Measurements from ENCODE around the gene PRRC1.

Gene PRRC1

DNA sequence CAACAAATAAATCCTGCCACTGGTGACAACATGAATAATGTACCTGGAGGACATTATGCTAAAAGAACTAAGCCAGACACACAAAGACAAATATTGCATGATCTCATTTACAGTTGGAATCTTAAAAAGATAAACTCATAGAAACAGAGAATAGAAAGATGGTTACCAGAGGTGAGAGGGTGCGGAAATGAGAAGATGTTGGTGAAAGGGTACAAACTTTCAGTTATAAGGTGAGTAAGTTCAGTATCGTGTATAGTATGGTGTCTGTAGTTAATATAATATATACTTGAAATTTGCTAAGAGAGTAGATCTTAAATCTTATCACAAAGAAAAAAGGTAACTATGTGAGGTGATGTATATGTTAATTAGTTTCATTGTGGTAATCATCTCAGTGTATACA, 63.3 kb downstream of the PRRC1 start:
- no peak for DNase-seq (ENCODE audit: low read depth)

DNA sequence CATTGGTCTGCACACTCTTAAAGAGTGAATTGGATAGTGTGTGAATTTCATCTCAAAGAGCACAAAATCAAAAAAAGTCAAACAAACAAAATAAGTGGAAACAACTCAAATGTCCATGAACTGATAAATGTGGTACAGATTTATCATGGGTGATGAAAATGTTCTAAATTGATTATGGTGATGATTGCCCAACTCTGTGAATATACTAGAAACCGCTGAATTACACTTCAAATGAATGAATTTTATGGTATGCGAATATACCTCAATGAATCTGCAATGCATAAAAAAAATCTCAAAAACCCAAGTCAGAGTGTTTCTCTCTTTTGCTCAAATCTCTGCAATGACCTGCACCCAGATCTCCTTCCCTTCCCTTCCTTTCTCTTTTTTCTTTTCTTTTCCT, 64.0 kb downstream of the PRRC1 start:
- no peak for DNase-seq (ENCODE audit: low read depth)

DNA sequence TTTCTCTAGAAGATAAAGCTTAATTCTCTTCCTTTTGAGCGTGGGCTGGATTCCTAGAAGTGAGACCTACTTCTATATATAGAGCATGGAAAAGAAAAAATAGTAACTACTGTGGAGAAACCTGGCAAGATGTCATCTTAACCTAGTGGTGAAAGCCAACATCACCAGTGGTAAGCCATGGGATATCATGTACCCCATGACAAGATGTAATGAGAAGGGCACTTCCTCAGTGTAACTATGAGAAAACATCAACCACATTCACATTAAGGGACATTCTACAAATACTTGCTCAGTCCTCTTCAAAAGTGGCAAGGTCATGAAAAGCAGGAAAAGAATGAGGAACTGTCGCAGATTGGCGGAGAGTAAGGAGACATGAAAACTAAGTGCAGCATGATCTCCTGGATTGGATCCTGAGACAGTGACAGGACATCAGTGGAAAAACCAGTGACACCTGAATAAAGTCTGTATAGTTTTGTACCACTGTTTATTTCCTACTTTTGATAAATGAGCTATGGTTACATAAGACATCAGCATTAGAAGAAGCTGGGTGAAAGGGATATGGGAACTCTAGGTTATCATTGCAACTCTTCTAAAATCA, 65.4 kb downstream of the PRRC1 start:
- no peak for DNase-seq (ENCODE audit: low read depth)

DNA sequence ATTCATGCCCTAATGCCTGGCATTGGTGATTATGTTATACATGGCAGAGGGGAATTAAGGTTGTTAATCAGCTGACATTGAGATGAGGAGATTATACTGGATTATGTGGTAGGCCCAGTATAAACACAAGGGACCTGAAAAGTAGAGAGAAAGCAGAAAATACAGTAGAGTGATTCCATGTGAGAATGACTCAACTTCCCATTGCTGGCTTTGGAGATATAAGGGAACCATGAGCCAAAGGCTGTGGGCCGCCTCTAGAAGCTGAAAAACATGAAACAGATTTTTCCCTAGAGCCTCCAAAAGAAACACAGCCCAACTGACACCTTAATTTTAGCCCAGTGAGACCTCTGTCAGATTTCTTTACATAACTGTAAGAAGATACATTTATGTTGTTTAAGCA, 66.4 kb downstream of the PRRC1 start:
- DNase-seq (ENCODE audit: low read depth) = no peak

DNA sequence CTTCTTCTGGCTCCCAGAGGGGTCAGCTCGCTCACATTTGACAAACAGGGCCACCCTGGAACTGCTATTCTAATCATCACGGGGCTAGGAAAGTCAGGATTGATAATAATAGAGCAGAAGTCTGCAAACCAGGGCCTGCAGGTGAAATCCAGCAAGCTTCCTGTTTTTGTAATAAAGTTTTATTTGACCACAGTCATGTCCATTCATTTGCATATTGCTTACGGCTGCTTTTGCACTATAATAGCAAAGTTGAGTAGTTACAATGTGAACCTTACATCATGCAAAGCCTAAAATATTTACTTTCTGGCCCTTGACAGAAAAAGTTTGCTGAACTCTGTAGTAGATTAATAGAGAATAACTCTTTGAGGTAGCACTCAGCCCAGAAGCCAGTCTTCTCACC, 68.2 kb downstream of the PRRC1 start:
- DNase-seq (ENCODE audit: low read depth) = no peak

DNA sequence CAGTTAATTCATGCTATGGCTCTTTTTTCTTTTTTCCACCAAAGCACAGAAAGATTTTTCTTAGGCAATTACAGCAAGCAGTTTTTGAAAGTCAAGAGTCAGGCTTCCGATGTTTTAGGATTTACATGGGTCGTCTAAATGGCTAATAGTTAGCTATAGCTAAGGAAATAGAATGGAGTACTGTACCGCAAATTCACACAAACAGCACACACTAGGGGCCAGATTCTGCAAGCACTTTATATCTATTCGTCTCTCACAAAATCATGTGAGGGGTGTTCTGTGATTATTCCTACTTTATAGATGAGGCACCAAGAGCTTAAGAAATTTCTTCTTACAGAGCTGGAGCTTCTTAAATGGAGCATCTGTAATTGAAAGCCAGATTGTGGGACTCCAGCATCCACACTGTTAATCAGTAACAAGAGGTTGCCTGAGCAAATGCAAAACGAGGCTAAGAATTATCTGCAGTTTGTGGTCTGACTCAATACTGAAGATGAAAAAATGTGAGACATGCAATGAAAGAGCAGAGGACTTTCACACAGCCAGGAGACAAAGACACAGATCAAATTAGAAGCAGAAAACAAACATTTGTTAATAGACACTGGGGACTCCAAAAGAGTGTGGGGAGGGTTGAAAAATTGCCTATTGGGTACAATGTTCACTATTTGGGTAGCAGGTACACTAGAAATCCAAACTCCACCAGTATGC, 68.8 kb downstream of the PRRC1 start:
- DNase-seq (ENCODE audit: low read depth) = no peak

DNA sequence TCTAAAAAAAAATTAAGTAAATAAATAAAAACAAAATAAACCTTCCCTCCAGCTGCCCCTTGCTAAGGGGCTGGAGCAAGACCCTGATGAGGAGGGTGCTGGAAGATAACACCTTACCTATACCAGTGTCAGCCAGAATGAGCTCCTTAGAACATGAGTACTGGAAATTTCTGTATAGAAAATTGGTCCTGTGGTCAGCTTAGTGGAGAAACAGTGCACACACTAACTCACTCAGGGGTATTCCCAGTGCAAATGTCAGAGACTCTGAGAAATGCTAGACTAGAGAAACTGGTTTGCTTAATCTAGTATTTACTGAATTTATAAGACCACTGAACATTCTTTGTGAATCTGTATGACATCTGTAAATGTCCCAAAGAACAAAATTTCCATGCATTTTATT, 69.4 kb downstream of the PRRC1 start:
- no peak for DNase-seq (ENCODE audit: low read depth)

DNA sequence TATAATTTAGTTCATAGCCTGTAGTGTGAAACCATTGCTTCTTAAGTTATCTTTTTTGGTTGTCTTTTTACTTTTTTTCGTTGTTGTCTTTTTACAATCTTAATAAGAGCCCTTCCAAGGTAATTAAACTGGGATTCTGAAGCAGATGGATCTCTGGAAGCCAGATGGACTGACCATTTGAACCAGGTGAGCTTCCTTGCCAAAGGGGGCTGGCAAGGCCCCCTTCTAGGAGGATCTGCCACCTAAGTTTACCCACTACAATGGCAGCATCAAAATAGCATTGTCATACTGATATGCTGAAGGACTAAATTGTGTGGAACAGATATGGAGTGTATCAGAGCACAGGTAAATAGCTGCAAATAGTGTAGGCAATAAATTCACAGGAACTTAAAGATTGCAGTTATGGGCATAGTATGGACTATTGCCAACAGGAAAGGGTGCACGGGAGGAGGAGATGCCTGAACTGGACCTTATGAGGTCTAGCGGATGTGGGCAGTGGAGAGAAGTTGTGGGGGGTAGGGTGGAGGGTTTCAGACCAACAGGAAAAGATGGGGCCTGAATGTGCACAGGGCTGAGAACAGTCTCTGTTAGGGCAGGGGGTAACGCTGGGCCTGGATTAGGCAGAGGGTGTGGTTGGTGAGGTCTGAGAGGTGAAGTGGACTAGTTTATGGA, 69.9 kb downstream of the PRRC1 start:
- DNase-seq (ENCODE audit: low read depth) = no peak

DNA sequence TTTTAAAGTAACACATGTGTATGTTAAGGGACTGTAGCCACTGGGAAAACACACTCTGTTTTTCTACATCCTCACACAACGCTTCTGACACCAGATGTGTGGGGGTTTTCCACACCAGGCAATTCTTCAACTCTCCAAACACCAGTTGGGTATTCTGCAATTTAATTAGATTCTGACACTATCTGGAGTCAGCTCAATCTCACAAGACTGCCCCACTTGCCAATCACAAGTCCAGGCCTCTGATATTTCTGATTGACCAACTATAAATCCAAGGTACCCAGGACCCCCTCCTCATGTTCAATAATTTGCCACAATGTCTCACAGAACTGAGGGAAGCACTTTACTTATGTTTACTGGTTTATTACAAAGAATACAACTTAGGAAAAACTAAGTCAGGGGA, 70.9 kb downstream of the PRRC1 start:
- DNase-seq (ENCODE audit: low read depth) = no peak

DNA sequence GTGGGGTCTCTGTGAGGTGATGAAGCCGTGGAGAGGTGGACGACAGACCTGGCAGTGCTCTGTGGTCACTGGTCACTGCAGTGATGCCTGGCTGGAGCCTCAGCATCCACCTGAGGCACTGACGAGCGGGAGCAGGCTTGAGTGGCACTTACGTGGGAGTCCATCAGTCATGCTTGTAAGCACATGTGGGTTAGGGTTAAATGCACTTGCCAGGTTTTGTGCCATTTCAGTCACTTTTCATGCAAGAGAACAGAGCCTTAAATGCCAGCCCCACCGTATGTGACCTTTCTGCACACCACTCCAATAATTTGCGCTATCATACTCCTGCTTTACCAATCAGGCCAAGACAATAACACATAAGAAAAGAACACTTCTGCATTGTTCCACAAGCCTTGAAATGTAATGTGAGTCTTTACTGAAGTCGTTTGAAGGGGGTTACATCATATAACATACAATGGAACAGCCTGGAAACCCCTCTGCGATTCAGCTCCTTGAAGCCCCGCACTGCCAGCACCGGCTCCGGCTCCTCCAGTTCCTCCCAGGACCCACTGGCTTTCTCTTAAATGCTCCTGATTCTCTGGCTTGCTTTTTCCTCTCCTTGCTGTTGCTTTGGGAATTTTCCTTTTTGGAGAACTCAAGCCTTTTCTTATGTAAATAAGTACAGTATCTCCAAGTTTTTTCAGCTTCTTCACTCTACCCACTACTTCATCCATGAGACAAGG, 72.0 kb downstream of the PRRC1 start:
- no peak for DNase-seq (ENCODE audit: low read depth)

DNA sequence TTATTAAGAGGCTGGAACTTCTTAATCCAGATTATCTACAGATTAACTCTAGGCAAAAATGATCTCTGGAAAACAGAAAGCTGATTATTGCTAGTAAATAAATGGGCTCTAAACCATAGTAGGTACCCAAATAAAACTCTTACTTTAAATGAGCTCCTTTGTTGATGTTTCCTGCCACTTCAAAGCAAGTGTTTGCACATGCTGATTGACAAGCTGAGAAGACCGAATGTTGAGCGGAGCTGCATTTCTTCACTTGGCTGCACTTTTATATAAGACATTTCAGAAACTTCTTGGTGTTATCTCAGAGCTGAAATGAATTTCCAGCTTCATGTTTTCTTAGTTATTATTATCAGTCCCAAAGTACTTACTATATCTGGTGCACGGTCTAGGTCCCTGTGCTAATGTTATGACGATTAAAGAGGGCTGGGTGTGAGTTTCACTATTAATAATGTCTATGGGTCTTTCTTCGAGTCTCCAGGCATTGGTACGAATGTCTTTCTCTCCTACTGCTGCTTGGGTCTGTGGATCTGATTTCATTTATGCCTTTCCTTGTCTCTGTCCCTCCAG, 72.8 kb downstream of the PRRC1 start:
- no peak for DNase-seq (ENCODE audit: low read depth)

DNA sequence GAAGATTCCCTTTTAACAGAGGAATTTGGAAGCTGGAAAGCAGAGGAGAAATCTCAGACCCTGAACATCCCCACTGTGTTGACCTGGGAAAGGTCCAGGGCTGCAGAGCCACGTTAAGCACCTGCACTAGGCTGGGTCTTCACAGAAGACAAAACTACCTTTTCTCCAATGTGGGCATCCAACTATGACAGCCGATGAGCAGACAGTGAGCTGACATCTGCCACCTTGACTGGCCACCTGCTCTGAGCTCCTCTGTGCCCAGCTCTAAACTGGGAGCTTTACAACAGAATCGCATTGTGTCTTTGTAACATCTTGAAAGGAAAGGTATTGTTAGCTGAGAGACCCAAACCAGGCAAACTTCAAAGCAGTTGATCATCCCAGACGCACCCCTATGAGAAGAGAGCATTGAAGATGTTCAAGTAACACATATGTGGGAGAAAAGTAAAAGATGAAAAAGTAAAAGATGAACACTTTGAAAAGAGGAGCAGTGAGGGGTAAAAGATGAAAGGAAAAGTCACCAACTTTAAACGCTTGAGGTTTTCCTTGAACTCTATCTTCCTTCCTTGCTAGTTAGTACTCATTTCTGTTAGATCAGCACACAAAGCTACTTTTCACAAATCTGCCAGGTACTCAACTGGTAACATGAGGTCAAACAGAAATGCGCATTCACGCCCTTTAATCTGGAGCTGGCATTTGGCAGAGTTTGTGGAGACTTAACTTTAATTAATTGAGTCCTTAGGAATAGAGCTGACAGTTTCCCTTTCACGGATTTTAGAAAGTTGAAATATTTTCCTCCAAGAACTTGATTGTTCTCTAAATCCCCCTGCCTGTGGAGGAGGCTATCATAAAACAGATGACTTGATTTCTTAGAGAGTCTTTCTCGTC, 78.3 kb downstream of the PRRC1 start:
- DNase-seq (ENCODE audit: low read depth) = no peak

DNA sequence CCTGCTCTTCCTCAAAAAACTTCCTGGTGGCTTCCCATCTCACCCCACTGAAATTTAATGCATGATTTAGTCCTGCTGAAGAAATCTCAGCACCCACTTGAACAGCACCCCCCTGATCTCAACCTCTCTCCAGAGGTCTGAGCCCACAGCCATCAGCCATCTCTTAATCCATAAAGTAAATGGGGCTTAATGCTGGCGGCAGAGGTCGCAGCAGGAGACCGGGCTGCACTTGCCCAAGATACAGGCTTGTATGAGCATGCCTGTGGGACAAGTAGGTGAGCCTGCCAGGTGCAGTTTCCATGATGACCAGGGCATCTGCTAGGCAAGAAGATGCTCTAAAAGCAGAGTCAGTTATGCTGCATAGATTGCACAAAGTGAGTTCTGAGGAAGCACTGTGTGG, 79.1 kb downstream of the PRRC1 start:
- no peak for DNase-seq (ENCODE audit: low read depth)

DNA sequence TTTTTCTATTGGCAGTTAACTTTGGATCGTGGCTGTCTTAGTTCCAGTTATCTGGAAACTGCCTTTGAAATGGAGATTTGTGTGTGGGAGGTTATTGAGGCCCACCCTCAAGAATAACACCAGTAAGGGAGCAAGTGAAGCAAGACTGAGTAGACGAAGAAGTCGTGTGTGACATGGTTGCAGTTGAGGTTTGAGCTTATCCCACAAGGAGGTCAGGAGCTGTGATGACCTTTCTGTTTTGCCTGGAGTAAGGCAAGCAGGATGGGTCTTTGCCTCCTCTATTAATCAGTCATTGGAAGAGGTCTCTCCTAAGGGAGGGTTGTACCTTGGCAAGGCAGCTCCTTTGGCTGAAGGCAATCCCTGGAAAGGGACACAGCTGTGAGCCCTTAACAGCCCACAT, 81.9 kb downstream of the PRRC1 start:
- no peak for DNase-seq (ENCODE audit: low read depth)

DNA sequence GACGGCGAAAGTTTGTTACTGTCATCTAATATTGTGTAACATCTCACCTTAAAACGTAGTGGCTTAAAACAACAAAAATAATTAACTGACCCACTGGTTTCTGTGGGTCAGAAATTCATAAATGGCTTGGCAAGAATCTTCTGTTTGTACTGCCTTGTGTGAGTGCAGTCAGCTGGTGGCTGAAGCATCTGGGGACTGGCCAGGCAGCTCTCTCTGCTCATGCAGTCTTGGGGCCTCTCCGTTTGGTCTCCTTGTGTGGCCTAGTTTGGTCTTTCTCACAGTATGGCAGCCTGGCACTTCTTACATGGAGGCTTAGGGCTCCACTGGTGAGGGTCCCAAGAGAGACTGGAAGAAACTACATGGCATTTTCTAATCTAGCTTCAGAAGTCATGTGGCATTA, 82.4 kb downstream of the PRRC1 start:
- no peak for DNase-seq (ENCODE audit: low read depth)

DNA sequence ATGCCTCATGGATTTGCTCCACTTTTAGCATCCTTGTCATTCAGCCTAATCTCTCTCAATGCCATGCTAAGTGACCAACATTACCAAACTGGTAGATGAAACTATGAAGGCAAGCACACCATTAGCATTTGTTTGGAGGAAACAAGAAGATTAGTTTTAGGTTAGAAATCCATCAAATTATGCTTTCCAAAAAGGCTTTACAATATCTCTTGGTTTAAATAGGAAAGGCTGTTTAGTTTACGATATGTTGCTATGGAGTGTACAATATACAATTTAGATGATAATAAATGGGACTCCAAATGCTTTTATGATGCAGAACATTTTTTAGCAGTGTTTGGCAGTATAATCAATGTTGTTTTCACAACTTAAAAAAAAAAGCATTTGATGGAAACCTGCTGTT, 83.7 kb downstream of the PRRC1 start:
- no peak for DNase-seq (ENCODE audit: low read depth)

DNA sequence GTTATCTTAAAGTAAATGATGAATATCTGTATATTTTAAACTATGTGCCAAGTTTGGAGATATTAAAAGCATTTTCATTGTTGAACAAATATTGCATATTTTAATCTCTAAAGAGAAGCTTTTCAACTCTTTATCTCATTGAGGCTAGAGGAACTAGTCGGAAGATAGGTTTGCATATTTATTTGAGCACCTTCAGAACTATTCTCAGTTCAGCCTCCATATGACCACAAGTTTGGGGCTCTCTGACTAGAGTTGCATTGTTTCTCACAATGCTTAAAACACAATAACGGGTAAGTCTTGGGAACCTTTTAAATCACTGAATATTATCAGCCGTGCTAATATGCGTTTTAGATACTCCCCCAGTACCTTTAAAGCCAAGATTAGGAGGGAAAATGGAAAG, 84.2 kb downstream of the PRRC1 start:
- DNase-seq (ENCODE audit: low read depth) = no peak

DNA sequence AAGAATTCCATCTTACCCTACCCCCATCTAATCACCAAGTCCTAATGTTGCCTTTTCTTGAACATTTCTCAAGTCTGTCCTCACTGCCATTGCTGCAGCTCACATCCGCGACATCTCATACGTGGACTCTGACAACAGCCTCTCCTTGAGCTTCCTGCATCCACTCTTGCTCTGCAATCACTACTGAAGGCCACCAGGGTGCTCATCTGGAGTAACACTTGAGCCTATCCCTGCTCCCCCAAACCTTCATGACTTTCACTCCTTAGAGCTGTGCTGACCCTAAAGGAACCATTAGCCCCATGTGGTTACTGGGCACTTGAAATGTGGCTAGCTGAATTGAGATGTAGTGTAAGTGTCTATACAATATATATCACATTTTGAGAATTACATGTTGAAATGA, 85.0 kb downstream of the PRRC1 start:
- no peak for DNase-seq (ENCODE audit: low read depth)

DNA sequence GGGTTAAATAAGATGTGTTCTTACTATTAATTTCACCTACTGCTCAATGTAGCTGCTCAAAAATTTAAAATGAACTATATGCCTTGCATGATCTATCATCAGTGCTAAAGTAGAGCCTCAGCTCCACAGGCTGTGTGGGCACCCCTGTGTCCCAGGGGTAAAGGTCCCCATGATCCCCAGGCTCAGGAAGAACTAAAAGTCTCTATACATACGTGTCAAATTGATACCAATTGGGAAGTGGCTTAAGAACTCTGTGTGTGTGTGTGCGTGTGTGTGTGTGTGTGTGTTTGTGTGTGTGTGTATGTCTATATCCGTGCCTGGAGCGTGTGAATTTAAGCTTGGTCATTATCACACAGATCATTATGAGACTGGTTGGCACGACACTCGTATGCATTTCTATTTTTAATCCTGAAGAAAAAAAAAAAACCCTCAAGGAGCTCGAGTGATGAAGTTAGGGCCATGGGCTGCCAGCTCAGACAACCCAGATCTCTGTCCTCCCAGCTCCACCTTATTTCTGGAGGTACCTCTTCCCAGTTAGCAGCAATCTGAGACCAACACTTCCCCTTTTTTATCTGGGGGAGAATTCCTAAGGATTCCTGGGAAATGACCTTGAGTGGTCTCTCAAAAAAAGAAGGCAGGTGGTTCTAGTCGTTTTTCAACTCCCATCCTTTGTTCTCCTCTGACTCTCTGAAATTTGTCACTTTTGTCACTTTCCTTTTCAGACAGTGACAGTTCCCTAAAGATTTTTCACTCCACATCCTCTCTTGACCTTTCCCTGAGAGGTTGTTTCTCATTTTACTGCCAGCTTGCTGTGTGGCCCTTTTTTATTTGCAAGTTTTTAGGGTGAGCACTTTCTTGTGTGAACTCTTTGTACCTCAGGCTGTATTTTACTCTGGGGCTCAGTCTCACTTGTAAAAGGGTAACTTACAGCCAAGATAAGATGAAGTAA, 85.7 kb downstream of the PRRC1 start:
- DNase-seq (ENCODE audit: low read depth) = no peak

Data from fibroblast of gingiva (primary cell).